PFSK-1 (cell line): ENCODE measurements around the gene PSMG2. TPM values are rescaled to one million over a fixed set of nuclear protein-coding genes. Genes with fewer than 3 reads are reported as not detected.

Source experiments
- FOXP2 ChIP-seq: optimal IDR thresholded peaks from 2 replicates; pipeline ENCODE3; 2011; ENCODE audit warnings: borderline replicate concordance, control low read depth, inconsistent platforms; ENCODE audit not compliant: insufficient read depth; ENCODE audit errors: extremely low read length, extremely low read depth
- POLR2AphosphoS5 ChIP-seq: IDR thresholded peaks from 2 replicates; pipeline ENCODE4 v1.6.1; 2012; ENCODE audit warnings: low read depth, mild to moderate bottlenecking, control low read depth, low read length, moderate library complexity
- REST ChIP-seq, 2 experiments: IDR thresholded peaks; 2 replicates each; pipeline versions ENCODE4 v1.6.1 to v1.8.0; 2011 to 2012; ENCODE audit warnings: low read depth in 2 of 2, low read length in 2 of 2, control low read depth in 1 of 2, inconsistent platforms in 1 of 2, mild to moderate bottlenecking in 1 of 2, moderate library complexity in 1 of 2; ENCODE audit not compliant: insufficient read depth in 1 of 2
- SIN3A ChIP-seq: IDR thresholded peaks from 2 replicates; pipeline ENCODE4 v1.6.1; 2012; ENCODE audit warnings: mild to moderate bottlenecking, low read length, moderate library complexity, borderline replicate concordance; ENCODE audit not compliant: insufficient read depth
- TAF1 ChIP-seq: IDR thresholded peaks from 2 replicates; pipeline ENCODE4 v1.6.1; 2012; ENCODE audit warnings: low read length, control low read depth, borderline replicate concordance; ENCODE audit not compliant: insufficient read depth
- polyA plus RNA-seq: library from polyadenylated mRNA; unstranded; fragments of >200 nt; gene quantifications from one replicate; pipeline ENCODE4 v1.2.1, GENCODE V29; 2012; ENCODE audit warnings: low read depth, missing spikeins; ENCODE audit not compliant: insufficient read length

The PSMG2 gene, protein sequence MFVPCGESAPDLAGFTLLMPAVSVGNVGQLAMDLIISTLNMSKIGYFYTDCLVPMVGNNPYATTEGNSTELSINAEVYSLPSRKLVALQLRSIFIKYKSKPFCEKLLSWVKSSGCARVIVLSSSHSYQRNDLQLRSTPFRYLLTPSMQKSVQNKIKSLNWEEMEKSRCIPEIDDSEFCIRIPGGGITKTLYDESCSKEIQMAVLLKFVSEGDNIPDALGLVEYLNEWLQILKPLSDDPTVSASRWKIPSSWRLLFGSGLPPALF
- 43.2 TPM for polyA plus RNA-seq

DNA sequence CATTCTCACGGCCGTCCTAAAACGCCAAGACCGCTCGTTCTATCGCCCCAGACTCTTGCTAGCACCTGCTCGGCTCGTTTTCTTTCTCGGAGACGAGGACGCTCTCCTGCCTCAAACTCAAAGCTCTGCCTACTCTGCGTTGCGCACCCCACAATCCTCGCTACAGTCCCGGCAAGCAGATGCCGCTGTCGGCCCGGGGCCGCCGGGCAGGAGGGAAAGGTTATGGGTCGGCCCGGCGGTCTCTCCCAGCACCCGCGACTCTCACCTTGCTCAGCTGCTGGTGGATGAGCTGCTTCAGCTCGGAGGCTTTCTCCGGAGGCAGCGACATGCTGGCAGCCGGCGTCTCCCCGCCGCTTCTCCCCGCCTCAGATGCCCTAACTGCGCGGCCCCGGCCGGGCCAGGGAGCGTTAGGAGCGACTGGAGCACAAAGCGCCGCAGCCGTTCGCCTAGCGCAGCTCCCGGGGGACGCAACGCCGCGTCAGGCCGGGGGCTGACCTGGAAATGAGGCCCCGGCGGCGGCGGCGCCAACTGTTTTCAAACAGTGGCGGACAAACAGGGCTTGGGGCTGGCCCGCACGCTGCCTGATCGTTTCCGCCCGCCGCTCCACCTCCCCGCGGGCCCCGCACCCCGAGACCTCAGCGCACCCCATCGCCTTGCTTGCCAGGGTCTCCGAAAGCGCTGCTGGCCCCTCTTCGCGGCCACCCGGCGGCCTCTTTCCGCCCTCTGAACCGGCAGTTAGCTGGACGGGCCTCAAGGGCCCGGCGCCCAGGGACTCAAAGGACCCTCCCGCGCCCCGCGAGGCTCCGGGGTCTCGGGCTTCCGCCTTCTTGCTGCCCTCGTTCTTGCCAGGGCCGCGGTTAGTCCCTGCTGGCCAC, at the start of gene PSMG2, which contains the start of gene CEP76:
Gene PSMG2 (plus strand): TSS at position 822 of the 875 bp plus-strand sequence. CDS start 66 bp downstream, outside the sequence.
Gene CEP76 (minus strand): TSS at position 503 of the 875 bp plus-strand sequence. CDS start 175 bp downstream, at position 328.
- TF ChIP-seq POLR2AphosphoS5 (peak; percentile 77; the same call in 1 of the 2 replicates), SIN3A (peak; percentile 30; the same call in 1 of the 2 replicates), TAF1 (peak; percentile 85; the same call in 1 of the 2 replicates), FOXP2 (peak; percentile 69), REST (IDR thresholded peaks at IDR 0.05; ENCODE audit: insufficient read depth in 1 of 2, low read depth in 2 of 2, low read length in 2 of 2) (0 out of 4 replicates have a peak, but pooled peaks of 1 of the 2 experiments have one; percentile 29)

DNA sequence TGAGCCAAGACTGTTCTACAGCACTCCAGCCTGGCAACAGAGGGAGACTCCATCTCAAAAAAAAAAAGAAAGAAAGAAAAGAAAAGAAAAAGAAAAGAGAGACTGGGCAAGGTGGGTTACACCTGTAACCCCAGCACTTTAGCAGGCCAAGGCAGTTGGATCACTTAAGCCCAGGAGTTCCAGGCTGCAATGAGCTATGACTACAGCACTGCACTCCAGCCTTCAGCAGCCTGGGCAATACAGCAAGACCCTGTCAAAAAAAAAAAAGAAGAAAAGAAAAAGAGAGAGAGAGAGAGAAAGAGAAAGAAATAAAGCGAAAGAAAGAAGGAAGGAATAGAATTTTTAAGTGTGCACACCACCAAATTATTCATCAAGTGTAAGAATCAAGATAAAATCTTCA, 47.9 kb upstream of the PSMG2 start:
- TF ChIP-seq SIN3A (no peak), TAF1 (no peak)

- no peak for TF ChIP-seq REST (IDR thresholded peaks at IDR 0.05; ENCODE audit: insufficient read depth in 1 of 2, low read depth in 2 of 2, low read length in 2 of 2)
- TF ChIP-seq POLR2AphosphoS5 = no peak
- no peak for TF ChIP-seq FOXP2
- TF ChIP-seq TAF1 = no peak
- TF ChIP-seq SIN3A = no peak
Observed at GRCh38 chr18:12656605-12656937, 46.3 kb upstream of the PSMG2 start.

DNA sequence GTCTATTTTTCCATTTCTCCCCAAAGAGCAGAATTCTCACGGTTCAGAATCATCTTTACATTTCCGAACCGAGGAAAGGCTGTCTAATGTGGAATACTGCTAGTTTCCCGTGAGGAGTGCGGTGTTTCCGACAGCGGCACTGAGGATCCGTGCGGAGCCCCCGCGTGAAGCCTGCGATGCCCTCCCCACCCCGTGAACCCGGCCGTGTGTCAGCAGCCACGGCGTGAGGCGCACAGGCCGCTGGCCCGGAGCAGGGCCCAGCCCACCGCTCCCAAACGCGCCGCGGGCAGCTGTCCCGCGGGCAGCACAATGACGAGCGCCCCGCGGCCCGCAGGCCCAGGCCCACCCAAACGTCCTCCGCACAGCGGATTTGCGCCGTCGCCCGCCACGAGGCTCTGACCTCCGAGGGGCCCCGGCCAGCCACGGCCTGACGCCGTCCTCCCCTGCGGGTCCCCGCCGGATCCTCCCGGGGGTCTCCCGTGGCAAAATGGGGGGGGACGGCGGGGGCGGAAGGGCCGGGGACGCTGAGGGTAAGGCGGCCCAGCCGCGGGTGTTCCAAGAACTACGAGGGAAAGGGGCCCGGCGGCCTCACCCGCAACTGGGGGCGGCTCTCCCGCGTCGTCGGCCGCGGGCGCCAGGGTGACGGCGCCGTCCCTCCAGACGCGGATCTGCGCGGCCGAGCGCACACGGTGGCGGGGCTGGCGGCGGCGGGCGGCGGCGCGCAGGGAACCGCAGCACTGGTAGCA, 45.7 kb upstream of the PSMG2 start:
- TF ChIP-seq SIN3A = peak; percentile 51; the same call in 1 of the 2 replicates
- TF ChIP-seq FOXP2 = no peak

DNA sequence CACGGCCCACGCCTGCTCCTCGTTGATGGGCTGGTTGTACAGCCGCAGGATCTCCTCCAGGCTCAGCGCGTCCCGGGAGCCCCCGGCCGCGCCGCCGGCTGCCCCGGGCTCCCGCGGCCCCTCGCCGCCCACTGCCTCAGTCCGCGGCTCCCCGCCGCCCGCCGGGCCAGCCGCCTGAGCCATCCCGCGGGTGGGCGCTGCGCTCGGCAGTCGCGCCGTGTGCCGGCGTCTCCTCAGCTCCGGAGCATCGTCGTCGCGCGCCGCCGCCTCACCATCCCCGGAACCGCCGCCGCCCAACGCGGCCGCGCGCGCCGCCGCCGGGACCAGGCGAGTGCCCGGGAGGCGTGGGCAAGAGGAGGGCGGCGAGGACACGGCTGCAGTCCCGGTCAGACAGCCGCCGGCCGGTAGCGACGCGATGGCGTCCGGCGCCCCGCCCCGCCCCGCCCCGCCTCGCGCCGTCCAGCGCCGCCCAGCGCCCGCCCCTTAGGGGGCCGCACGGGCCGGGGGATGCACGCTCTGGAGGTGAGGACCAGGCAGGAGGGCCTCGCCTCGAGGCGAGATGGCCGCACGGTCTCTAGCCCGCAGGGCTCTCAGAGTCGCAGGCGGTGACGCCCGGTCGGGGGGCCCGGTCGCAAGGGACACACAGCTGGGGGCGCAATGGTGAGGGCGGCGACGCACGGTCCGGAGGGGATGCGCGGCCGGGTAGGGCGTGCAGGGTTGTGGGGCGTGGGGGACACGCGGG, 45.0 kb upstream of the PSMG2 start, which contains the start of gene SPIRE1:
Gene SPIRE1 (minus strand): TSS at position 424 of the 742 bp plus-strand sequence. CDS start 241 bp downstream, at position 183.
- TF ChIP-seq TAF1 (peak; percentile 70; the same call in 1 of the 2 replicates), REST (IDR thresholded peaks at IDR 0.05; ENCODE audit: insufficient read depth in 1 of 2, low read depth in 2 of 2, low read length in 2 of 2) (0 out of 4 replicates have a peak, but pooled peaks of 1 of the 2 experiments have one; percentile 35), FOXP2 (peak; percentile 75), SIN3A (no peak), POLR2AphosphoS5 (peak; percentile 73)
